Keratinocyte (primary cell): Measurements from ENCODE around the gene GFOD1. TPM values are rescaled to one million over a fixed set of nuclear protein-coding genes. Genes with fewer than 3 reads are reported as not detected.

Experiments
- DNase-seq: peaks from one replicate; pipeline ENCODE4 v3.0.0-alpha.2; 2011; ENCODE audit warnings: low read depth, missing footprints, low spot score
- FAIRE-seq: peaks from 2 replicates; lab custom pipeline; 2011; peaks lifted over from hg19 to GRCh38; lab: Jason Lieb, UNC
- H2AFZ ChIP-seq: 2 replicates; pipeline ENCODE4 v1.6.0; 2012; ENCODE audit warnings: low read length, control low read depth, inconsistent platforms; ENCODE audit not compliant: control insufficient read depth
- H3K27ac ChIP-seq: 2 replicates; pipeline ENCODE4 v1.5.1; 2011; ENCODE audit warnings: low read length; ENCODE audit not compliant: control insufficient read depth, insufficient read depth
- H3K27me3 ChIP-seq: 3 replicates; pipeline ENCODE4 v1.6.0; 2011; ENCODE audit warnings: low read length; ENCODE audit not compliant: control insufficient read depth, insufficient read depth; ENCODE audit errors: extremely low read depth
- H3K36me3 ChIP-seq, 2 experiments: 2 replicates in 1 of 2; 3 replicates in 1 of 2; pipeline ENCODE4 v1.5.1; 2011; ENCODE audit warnings: low read length in 2 of 2, mild to moderate bottlenecking in 1 of 2; ENCODE audit not compliant: control insufficient read depth in 2 of 2, insufficient read depth in 2 of 2; ENCODE audit errors: extremely low read depth in 1 of 2
- H3K4me1 ChIP-seq: 3 replicates; pipeline ENCODE4 v1.5.1; 2011; ENCODE audit warnings: low read length; ENCODE audit not compliant: control insufficient read depth, insufficient read depth; ENCODE audit errors: extremely low read depth
- H3K4me2 ChIP-seq: 3 replicates; pipeline ENCODE4 v1.6.0; 2011; ENCODE audit warnings: low read depth, low read length; ENCODE audit not compliant: control insufficient read depth, insufficient read depth; ENCODE audit errors: extremely low read depth
- H3K4me3 ChIP-seq, 3 experiments: fragments of 200-600 bp in 1 of 3; sonication (generic) in 1 of 3; 2 replicates in 2 of 3; 3 replicates in 1 of 3; pipeline ENCODE4 v1.5.1; 2011 to 2016; ENCODE audit warnings: low read length in 3 of 3, mild to moderate bottlenecking in 3 of 3, control low read depth in 2 of 3, inconsistent platforms in 1 of 3, low read depth in 1 of 3, mixed read lengths in 1 of 3, mixed run types in 1 of 3, moderate library complexity in 1 of 3; ENCODE audit not compliant: control insufficient read depth in 2 of 3, insufficient read depth in 2 of 3; ENCODE audit errors: extremely low read depth in 1 of 3
- H3K79me2 ChIP-seq: 2 replicates; pipeline ENCODE4 v1.6.0; 2012; ENCODE audit warnings: low read length; ENCODE audit not compliant: control insufficient read depth, insufficient read depth
- H3K9ac ChIP-seq: 3 replicates; pipeline ENCODE4 v1.6.0; 2011; ENCODE audit warnings: low read length; ENCODE audit not compliant: control insufficient read depth, insufficient read depth; ENCODE audit errors: extremely low read depth
- H3K9me1 ChIP-seq: 3 replicates; pipeline ENCODE4 v1.6.0; 2011; ENCODE audit warnings: low read length; ENCODE audit not compliant: control insufficient read depth, insufficient read depth; ENCODE audit errors: extremely low read depth
- H3K9me3 ChIP-seq: 2 replicates; pipeline ENCODE4 v1.5.1; 2012; ENCODE audit warnings: low read depth, low read length; ENCODE audit not compliant: control insufficient read depth
- H4K20me1 ChIP-seq: 3 replicates; pipeline ENCODE4 v1.6.0; 2011; ENCODE audit warnings: low read length; ENCODE audit not compliant: control insufficient read depth, insufficient read depth; ENCODE audit errors: extremely low read depth
- CTCF ChIP-seq, 3 experiments: IDR thresholded peaks in 1 of 3; conservative IDR thresholded peaks in 1 of 3; optimal IDR thresholded peaks in 1 of 3; 2 replicates in 2 of 3; 3 replicates in 1 of 3; pipeline versions ENCODE3 to v1.5.1; 2011; ENCODE audit warnings: low read length in 3 of 3, mild to moderate bottlenecking in 3 of 3, moderate library complexity in 2 of 3, control low read depth in 1 of 3, inconsistent platforms in 1 of 3; ENCODE audit not compliant: insufficient read depth in 2 of 3; ENCODE audit errors: extremely low read depth in 1 of 3
- EZH2 ChIP-seq: IDR thresholded peaks from one replicate; pipeline ENCODE4 v1.6.1; 2012; ENCODE audit warnings: inconsistent platforms, mild to moderate bottlenecking, low read length, moderate library complexity
- dilution Hi-C: fragments of 300-500 bp; cut with MboI; formaldehyde crosslinking; loops from one replicate; pipeline ENCODE4 v1.7.0; 2020; ENCODE audit warnings: low sequenced_read_pairs; ENCODE audit not compliant: extremely low pct_ligation_motif_present
- polyA plus RNA-seq, 5 experiments: library from polyadenylated mRNA; depleted of rRNA in 3 of 5; stranded (reverse) in 3 of 5; stranded (forward) in 1 of 5; unstranded in 1 of 5; fragments of >200 nt; gene quantifications; 1 replicate in 1 of 5; 2 replicates in 3 of 5; 3 replicates in 1 of 5; pipeline versions ENCODE4 v1.2.1 to v1.2.3, GENCODE V29; 2011 to 2012; ENCODE audit warnings: missing spikeins in 2 of 5, low read depth in 1 of 5, low replicate concordance in 1 of 5

The GFOD1 gene
- polyA plus RNA-seq, 1 donor (not counting 4 experiments of a cell fraction or from before 2014, with no cell fraction given) = 7.2 TPM

- FAIRE-seq = no peak
- no peak for TF ChIP-seq CTCF (optimal IDR thresholded peaks at IDR 0.05 in 1 of 3, IDR thresholded peaks at IDR 0.05 in 1 of 3, conservative IDR thresholded peaks at IDR 0.05 in 1 of 3; ENCODE audit: extremely low read depth in 1 of 3, insufficient read depth in 2 of 3, low read length in 3 of 3)
- no peak for TF ChIP-seq EZH2
- H3K27me3 ChIP-seq = no peaks in the 10 kb centered on the region
- DNase-seq = no peak
- no peaks in the 10 kb centered on the region for H3K36me3 ChIP-seq
- H4K20me1 ChIP-seq = no peaks in the 10 kb centered on the region
- H3K9me3 ChIP-seq = no peaks in the 10 kb centered on the region
- H3K9ac ChIP-seq = no peak overlapping the region
- H3K4me1 ChIP-seq = no peaks in the 10 kb centered on the region
- no peak overlapping the region for H3K4me2 ChIP-seq
- no peak overlapping the region for H3K4me3 ChIP-seq
- dilution Hi-C loops = no loop called here
- peaks cover 29% of the 10 kb centered on the region for H3K79me2 ChIP-seq
- H3K27ac ChIP-seq = no peak overlapping the region
- H2AFZ ChIP-seq = no peak overlapping the region
- no peaks in the 10 kb centered on the region for H3K9me1 ChIP-seq
Measured at GRCh38 chr6:13437218-13437996, 50.0 kb downstream of the GFOD1 start.

DNA sequence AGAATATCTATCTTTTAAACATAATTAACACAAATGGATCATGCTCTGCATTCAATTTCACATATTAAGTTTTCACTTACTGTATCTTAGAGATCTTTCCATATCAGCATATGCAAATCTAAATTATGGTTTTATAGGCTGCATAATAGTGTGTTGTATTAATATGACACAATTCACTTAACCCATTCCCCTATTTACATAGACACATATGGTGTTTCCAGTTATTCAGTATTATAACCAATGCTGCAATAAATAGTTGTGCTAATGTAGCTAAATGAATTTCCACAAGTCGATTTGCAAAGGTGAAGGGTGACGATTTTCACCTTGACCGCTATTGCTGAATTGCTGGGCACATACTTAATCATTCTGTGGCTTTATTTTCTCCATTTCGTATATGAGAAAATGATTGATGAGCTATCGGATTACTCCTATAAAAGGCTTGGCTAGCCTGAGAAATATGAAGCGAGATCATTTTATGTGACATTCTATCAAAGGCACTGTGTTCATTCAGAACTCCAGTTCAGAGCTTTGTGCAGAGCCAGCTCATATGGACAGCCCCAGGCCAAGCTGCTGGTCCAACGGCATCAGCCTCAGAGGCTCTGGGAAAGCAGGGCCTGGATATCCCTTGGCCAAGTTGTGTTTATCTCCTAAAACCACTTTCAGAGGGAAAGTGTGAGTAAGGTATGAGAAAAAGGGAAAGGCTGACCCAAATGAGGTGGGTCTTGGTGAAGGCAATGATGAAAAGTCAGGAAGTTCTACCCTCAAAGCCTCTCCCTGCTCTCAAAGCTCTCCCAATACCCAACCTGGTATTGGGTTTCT is 50.8 kb downstream of the GFOD1 start:
- FAIRE-seq (no peak), DNase-seq (no peak)
- peaks cover 25% of the 10 kb centered on the region for H3K79me2 ChIP-seq

More for the DNA sequence above, 50.8 kb downstream of the GFOD1 start:
- H2AFZ ChIP-seq = no peak overlapping the region
- H3K9ac ChIP-seq = no peak overlapping the region
- no peaks in the 10 kb centered on the region for H3K4me1 ChIP-seq
- no peaks in the 10 kb centered on the region for H3K36me3 ChIP-seq
- no peak for TF ChIP-seq CTCF (optimal IDR thresholded peaks at IDR 0.05 in 1 of 3, IDR thresholded peaks at IDR 0.05 in 1 of 3, conservative IDR thresholded peaks at IDR 0.05 in 1 of 3; ENCODE audit: extremely low read depth in 1 of 3, insufficient read depth in 2 of 3, low read length in 3 of 3)
- no peak for TF ChIP-seq EZH2
- no peaks in the 10 kb centered on the region for H4K20me1 ChIP-seq
- H3K9me3 ChIP-seq = no peaks in the 10 kb centered on the region
- dilution Hi-C loops = no loop called here
- H3K4me3 ChIP-seq = no peak overlapping the region
- H3K27ac ChIP-seq = no peak overlapping the region
- H3K9me1 ChIP-seq = no peaks in the 10 kb centered on the region
- H3K4me2 ChIP-seq = no peak overlapping the region
- no peaks in the 10 kb centered on the region for H3K27me3 ChIP-seq
